ENCODE results near the gene MREG.

Gene MREG

GRCh38 chr2:215900203-215900611 is 113.1 kb downstream of the MREG start:
- Mint-ChIP-seq H3K9me3 (peaks cover 8% of the 10 kb centered on the region), H3K36me3 (ENCODE audit: low read depth) (no peaks in the 10 kb centered on the region), H3K4me1 (peaks cover 30% of the 10 kb centered on the region), H3K27ac (no peak overlapping the region), H3K4me3 (no peak overlapping the region), H3K27me3 (ENCODE audit: low read depth, poor library complexity) (peaks cover 12% of the 10 kb centered on the region)
- no peak for TF ChIP-seq CTCF (IDR thresholded peaks at IDR 0.05)
- DNase-seq = no peak

GRCh38 chr2:215899141-215900074 is 113.9 kb downstream of the MREG start:
- Mint-ChIP-seq H3K27me3 (ENCODE audit: low read depth, poor library complexity) (peaks cover 16% of the 10 kb centered on the region), H3K27ac (no peak overlapping the region)
- DNase-seq = no peak

GRCh38 chr2:215898363-215898762 is 115.0 kb downstream of the MREG start:
- Mint-ChIP-seq H3K4me1 (peaks cover 17% of the 10 kb centered on the region), H3K27me3 (ENCODE audit: low read depth, poor library complexity) (peaks cover 15% of the 10 kb centered on the region), H3K36me3 (ENCODE audit: low read depth) (no peaks in the 10 kb centered on the region), H3K27ac (peak overlapping the region; percentile 79), H3K9me3 (peaks cover 8% of the 10 kb centered on the region), H3K4me3 (no peak overlapping the region)
- no peak for DNase-seq
- no peak for TF ChIP-seq CTCF (IDR thresholded peaks at IDR 0.05)

More at GRCh38 chr2:215899141-215900074, 113.9 kb downstream of the MREG start:
- no peak for TF ChIP-seq CTCF (IDR thresholded peaks at IDR 0.05)
- peaks cover 25% of the 10 kb centered on the region for H3K4me1 Mint-ChIP-seq
- H3K4me3 Mint-ChIP-seq = no peak overlapping the region
- no peaks in the 10 kb centered on the region for H3K36me3 Mint-ChIP-seq (ENCODE audit: low read depth)
- peaks cover 8% of the 10 kb centered on the region for H3K9me3 Mint-ChIP-seq

- peaks cover 8% of the 10 kb centered on the region for H3K9me3 Mint-ChIP-seq
- H3K36me3 Mint-ChIP-seq (ENCODE audit: low read depth) = no peaks in the 10 kb centered on the region
These were observed 116.4 kb downstream of the MREG start for GRCh38 chr2:215896921-215897320.

GRCh38 chr2:215895330-215895729 is 118.0 kb downstream of the MREG start:
- Mint-ChIP-seq H3K9me3 (peaks cover 8% of the 10 kb centered on the region), H3K4me3 (no peak overlapping the region), H3K27ac (no peak overlapping the region), H3K4me1 (peaks cover 10% of the 10 kb centered on the region), H3K27me3 (ENCODE audit: low read depth, poor library complexity) (peaks cover 8% of the 10 kb centered on the region), H3K36me3 (ENCODE audit: low read depth) (no peaks in the 10 kb centered on the region)
- no peak for TF ChIP-seq CTCF (IDR thresholded peaks at IDR 0.05)
- DNase-seq = no peak

More at GRCh38 chr2:215896921-215897320, 116.4 kb downstream of the MREG start:
- Mint-ChIP-seq H3K4me1 (peaks cover 13% of the 10 kb centered on the region), H3K27ac (no peak overlapping the region), H3K4me3 (no peak overlapping the region), H3K27me3 (ENCODE audit: low read depth, poor library complexity) (peaks cover 11% of the 10 kb centered on the region)
- no peak for TF ChIP-seq CTCF (IDR thresholded peaks at IDR 0.05)
- no peak for DNase-seq

Data from nephron progenitor cell (in vitro differentiated cells).